Measurements from ENCODE around the gene DIO1.

The DIO1 gene

GRCh38 chr1:53895421-53895820 is 1.4 kb downstream of the DIO1 start:
- no peak for DNase-seq

GRCh38 chr1:53896635-53897229 is 2.7 kb downstream of the DIO1 start:
- DNase-seq: no peak

GRCh38 chr1:53899206-53899628 is 5.2 kb downstream of the DIO1 start:
- DNase-seq: peak; percentile 28

GRCh38 chr1:53899708-53900107 is 5.7 kb downstream of the DIO1 start:
- no peak for DNase-seq

GRCh38 chr1:53902235-53903138 is 8.5 kb downstream of the DIO1 start:
- no peak for DNase-seq

GRCh38 chr1:53905509-53905908 is 11.5 kb downstream of the DIO1 start:
- DNase-seq: no peak

GRCh38 chr1:53906121-53906520 is 12.1 kb downstream of the DIO1 start:
- no peak for DNase-seq

GRCh38 chr1:53909946-53910345 is 16.0 kb downstream of the DIO1 start:
- no peak for DNase-seq

- no peak for DNase-seq
Measured at GRCh38 chr1:53911442-53911841, 17.5 kb downstream of the DIO1 start.

- no peak for DNase-seq
Measured at GRCh38 chr1:53913352-53914033, 19.5 kb downstream of the DIO1 start.

- no peak for DNase-seq
Measured at GRCh38 chr1:53918343-53918742, 24.4 kb downstream of the DIO1 start.

- DNase-seq: no peak
Measured at GRCh38 chr1:53919675-53920066, 25.7 kb downstream of the DIO1 start.

- DNase-seq: no peak
Measured at GRCh38 chr1:53927376-53927881, 33.4 kb downstream of the DIO1 start.

GRCh38 chr1:53929246-53929960 is 35.4 kb downstream of the DIO1 start:
- DNase-seq: no peak

GRCh38 chr1:53930932-53931331 is 36.9 kb downstream of the DIO1 start:
- no peak for DNase-seq

GRCh38 chr1:53931523-53931922 is 37.5 kb downstream of the DIO1 start:
- no peak for DNase-seq

GRCh38 chr1:53934170-53934765 is 40.3 kb downstream of the DIO1 start:
- DNase-seq: no peak

- DNase-seq: no peak
Measured at GRCh38 chr1:53936430-53936829, 42.4 kb downstream of the DIO1 start.

GRCh38 chr1:53938136-53938830 is 44.3 kb downstream of the DIO1 start:
- DNase-seq: no peak

GRCh38 chr1:53942127-53942957 is 48.4 kb downstream of the DIO1 start:
- DNase-seq: no peak

GRCh38 chr1:53943090-53943489 is 49.1 kb downstream of the DIO1 start:
- no peak for DNase-seq

Measured in RPMI8226 (cell line).